Activated CD8-positive, alpha-beta memory T cell treated with anti-CD3 and anti-CD28 coated beads for 24 hours (primary cell): ENCODE measurements around the gene CCIN.
A peak's percentile ranks its signal among the peaks of the same experiment; 100 is the strongest.
"Not testable (repeated sequence)": the region's sequence is repeated elsewhere in the genome, so short reads cannot be mapped to it uniquely, and the experiment has no call there.

Source experiments
- DNase-seq: peaks from one replicate; pipeline ENCODE4 v3.0.0-alpha.2; 2020

CCIN gene

DNA sequence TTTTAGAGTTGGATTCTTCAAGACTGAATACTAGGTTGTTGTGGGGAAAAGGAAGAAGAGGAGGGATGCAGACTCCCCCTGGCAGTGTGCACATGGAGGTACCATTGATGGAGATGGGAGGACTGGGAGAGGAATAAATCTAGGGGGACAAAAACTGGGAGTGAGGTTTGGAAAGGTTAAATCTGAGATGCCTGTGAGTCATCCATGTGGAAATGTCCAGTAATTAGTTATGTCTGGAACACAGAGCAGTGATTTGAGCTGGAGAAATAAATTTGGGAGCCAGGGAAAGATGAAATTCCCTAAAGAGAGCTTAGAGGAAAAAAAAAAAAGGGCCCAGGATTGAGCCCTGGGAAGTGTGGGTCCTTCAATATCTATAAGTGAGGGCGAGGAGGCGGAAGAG, 8.0 kb upstream of the CCIN start:
- no peak for DNase-seq

GRCh38 chr9:36162211-36162738, 6.9 kb upstream of the CCIN start:
- no peak for DNase-seq

DNA sequence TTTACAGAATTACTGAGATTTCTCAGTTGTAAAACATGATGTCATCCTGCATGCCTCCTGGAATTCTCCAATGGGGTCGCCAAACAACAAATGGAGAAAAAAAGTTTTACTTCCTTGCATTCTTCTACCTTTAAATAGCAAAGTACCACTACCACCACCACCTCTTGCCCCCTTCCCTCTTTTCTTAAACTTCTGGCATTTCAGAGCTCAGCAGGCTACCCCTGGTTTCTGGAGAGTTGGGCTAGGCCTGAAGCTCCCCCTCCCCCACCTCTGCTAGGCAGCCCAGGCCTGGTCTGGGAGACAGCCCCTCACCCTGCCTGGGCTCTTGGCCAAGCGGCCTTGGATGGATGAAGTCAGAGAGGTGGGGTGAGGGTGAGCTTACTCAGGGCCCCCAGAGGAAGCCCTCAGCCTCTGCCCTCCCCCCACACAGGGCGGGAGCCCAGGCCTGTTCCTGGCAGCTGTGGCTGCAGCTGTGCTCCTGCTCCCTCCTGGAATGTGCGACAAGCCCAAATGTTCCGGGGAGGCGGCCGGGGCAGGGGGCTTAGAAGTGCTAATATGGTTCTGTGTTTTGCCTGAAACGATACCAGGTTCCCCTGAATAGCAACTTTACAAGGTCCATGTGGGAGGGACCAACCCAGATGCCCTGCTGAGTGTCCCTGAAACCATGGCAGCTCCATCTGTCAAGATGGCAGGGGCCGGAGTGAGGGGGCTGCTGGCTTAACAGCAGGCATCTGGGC, 6.0 kb upstream of the CCIN start:
- no peak for DNase-seq

DNA sequence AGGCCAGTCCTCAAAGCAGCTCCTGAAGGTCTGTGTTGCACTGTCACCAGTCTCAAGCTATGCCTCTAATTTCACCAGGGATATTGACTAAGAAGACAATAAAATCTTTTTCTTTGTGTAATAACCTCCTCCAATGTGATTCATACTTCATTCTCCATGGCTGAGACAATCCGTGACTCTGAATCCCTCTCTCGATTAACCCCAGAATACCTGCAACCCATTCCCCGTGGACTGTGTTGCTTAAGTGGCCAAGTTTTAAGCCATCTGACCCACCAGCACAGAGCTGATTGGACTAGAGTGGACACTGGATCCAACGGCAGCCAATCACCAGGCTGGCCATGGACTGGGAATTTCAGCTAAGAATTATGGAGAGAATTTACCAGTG, 5.4 kb upstream of the CCIN start:
- no peak for DNase-seq

- DNase-seq, result no peak
Measured at GRCh38 chr9:36164372-36164771, 4.8 kb upstream of the CCIN start.

- no peak for DNase-seq
Measured at GRCh38 chr9:36164989-36165388, 4.2 kb upstream of the CCIN start.

DNA sequence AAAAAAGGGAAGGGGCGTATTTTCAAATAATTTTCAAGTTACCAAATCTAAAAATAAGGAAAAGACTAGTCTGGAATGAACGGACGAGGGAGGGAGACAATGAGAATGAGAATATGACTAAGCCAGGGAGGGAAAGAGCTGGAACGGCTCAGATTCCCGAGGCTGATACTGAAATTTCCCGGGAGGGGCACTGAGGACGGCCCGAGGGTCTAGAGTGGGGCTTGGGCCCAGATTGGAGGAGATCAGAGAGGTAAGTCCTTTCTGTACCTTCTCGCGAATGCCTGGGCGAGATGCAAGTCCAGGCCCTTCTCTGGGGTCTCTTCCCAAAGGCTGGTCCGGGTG, 3.4 kb upstream of the CCIN start:
- no peak for DNase-seq

DNA sequence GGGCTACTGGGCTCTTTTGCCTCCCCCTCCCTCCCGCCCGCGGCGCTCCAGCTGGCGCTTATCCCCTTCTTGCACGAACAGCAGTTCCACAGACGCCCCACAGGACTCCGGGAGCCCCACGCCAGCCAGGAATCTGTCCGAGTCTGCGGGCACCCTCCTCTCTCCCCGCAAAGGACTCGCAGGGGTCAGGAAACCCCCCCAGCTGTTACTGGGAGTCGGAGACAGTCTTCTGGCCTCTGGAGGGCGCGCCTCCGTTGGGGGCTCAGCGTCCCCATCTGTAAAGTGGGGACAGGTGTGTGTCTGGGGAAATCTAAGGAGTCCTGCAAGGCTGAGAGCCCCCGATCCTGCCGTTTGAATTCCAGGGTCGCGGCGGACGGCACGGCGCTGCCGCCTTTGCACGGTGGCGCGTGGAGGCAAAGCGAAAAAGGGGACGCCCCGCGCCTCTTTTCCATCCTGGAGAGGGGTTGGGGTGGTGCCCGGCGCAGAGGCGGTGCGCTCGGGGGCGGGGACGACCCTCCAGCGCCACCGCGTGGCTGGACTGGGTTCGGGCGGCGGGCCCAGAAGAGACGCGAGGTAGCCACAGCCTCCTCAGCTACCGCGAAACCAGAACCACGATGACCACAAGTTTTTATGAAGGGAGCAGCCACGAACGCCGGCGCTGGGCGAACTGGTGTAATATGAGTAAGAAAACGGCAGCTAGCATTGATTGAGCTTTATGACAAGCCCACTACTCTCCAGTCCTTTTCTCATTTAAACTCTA, 2.8 kb upstream of the CCIN start:
- DNase-seq, result peak; percentile 96

- DNase-seq, result no peak
Measured at GRCh38 chr9:36169708-36170107, 520 bp downstream of the CCIN start.

GRCh38 chr9:36170531-36170930, 1.3 kb downstream of the CCIN start:
- no peak for DNase-seq

- DNase-seq, result no peak
Measured at GRCh38 chr9:36173861-36174260, 4.7 kb downstream of the CCIN start.

DNA sequence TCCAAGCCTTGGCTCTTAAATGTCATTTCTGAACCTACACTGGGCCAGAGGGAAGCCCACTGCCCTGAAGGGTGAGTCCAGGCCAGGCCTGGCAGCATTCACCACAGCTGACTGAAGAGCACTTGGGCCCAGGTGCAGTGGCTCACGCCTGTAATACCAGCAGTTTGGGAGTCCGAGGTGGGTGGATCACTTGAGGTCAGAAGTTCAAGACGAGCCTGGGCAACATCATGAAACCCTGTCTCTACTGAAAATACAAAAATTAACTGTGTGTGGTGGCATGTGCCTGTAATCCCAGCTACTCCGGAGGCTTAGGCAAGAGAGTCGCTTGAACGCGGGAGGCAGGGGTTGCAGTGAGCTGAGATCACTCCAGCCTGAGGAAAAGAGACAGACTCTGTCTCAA, 5.1 kb downstream of the CCIN start:
- DNase-seq, result no peak

DNA sequence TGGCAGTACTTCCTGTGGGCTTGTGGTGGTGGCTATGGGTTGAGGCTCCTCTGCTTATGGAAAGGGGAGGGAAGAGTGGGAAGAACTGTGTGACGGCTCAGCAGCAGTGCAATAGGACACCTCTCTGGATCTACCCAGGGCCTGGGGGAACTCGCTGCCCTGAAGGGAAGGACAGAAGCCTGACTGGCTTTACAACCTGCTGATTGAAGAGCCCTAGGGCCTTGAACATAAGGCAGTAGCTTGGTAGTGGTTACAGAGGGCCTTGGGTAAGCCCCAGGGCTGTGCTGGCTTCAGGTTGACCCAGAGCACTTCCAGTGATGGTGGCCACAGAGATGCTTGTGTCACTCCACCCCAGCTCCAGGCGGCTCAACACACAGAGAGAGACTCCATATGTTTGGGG, 5.5 kb downstream of the CCIN start:
- no peak for DNase-seq

- not testable (repeated sequence) for DNase-seq
Measured at GRCh38 chr9:36175209-36175608, 6.0 kb downstream of the CCIN start.

DNA sequence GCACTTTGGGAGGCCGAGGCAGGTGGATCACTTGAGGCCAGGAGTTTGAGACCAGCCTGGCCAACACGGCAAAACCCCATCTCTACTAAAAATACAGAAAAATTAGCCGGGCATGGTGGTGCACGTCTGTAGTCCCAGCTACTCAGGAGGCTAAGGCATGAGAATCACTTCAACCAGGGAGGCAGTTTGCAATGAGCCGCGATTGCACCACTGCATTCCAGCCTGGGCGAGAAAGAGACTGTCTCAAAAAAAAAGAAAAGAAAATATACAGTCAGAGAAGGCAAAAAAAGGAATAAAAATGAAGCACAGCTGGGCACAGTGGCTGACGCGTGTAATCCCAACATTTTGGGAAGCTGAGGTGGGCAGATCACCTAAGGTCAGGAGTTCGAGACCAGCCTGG, 7.3 kb downstream of the CCIN start:
- not testable (repeated sequence) for DNase-seq

GRCh38 chr9:36177571-36177970, 8.4 kb downstream of the CCIN start:
- DNase-seq, result no peak

DNA sequence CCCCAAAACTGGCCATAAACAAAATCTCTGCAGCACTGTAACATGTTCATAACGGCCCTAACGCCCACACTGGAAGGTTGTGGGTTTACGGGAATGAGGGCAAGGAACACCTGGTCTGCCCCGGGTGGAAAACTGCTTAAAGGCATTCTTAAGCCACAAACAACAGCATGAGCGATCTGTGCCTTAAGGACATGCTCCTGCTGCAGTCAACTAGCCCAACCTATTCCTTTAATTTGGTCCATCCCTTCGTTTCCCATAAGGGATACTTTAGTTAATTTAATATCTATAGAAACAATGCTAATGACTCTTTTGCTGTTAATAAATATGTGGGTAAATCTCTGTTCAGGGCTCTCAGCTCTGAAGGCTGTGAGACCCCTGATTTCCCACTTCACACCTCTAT, 11.1 kb downstream of the CCIN start:
- DNase-seq, result not testable (repeated sequence)

- no peak for DNase-seq
Measured at GRCh38 chr9:36187414-36187813, 18.2 kb downstream of the CCIN start.

GRCh38 chr9:36188212-36188611, 19.0 kb downstream of the CCIN start:
- no peak for DNase-seq

GRCh38 chr9:36189976-36190375, 20.8 kb downstream of the CCIN start:
- DNase-seq, result no peak

- peak; percentile 94 for DNase-seq
Measured at GRCh38 chr9:36190388-36191289, 21.5 kb downstream of the CCIN start, which contains the start of gene CLTA. Gene CLTA, plus strand, starts transcription at chr9:36190921. Its CDS starts 136 bp downstream, at chr9:36191057.

DNA sequence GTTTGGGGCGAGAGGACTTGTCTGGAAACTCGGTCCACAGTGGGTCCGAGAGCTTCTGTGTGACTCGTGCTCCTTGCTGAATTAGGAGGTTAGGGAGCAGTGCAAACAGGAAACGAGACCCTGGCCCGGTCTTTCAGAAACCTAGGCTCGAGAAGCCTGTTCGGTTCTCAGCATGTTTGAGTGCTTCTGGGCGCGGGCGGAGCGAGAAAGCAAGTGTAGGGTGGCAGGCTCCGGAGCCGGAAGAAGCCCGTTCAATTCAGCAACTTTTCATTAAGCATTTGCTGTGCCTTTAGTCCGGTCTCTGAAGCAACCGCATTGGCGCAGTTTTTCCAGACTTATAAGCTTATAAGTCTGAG, 22.1 kb downstream of the CCIN start:
- DNase-seq, result no peak

- DNase-seq, result no peak
Measured at GRCh38 chr9:36191686-36192085, 22.5 kb downstream of the CCIN start.
